HepG2 (cell line): ENCODE results near the gene CCDC178. TPM values are rescaled to one million over a fixed set of nuclear protein-coding genes. Genes with fewer than 3 reads are reported as not detected.

ENCODE experiments used
- ATAC-seq: fragments of 200-7000 bp; cut with Tn5 transposase; 3 replicates; pipeline ENCODE4 v1.9.1; 2020; ENCODE audit warnings: mild to moderate bottlenecking, moderate library complexity
- BruUV-seq: library from RNA; stranded (reverse); fragments of 400-500 nt; replicated peaks from 2 replicates; lab custom pipeline; 2021; lab: Mats Ljungman, UMichigan
- CTCF ChIA-PET: fragments of 300-600 bp; formaldehyde crosslinking; extraction: SDS; loops from one replicate; lab custom pipeline; 2021; ENCODE audit warnings: low total read pairs, inconsistent platforms, low intra/inter-chr PET ratio; lab: Yijun Ruan, JAX
- POLR2A ChIA-PET: fragments of 350-600 bp; sonication (Branson Sonifier 250); formaldehyde crosslinking; loops from one replicate; lab custom pipeline; 2020; ENCODE audit warnings: antibody characterized with exemption, inconsistent platforms; lab: Yijun Ruan, JAX
- DNase-seq: peaks from one replicate; pipeline ENCODE4 v3.0.0-alpha.2; 2015; ENCODE audit warnings: low spot score
- FAIRE-seq: peaks from 3 replicates; lab custom pipeline; 2011; peaks lifted over from hg19 to GRCh38; lab: Jason Lieb, UNC
- H2AFZ ChIP-seq: one replicate; pipeline ENCODE4 v1.6.1; 2011; ENCODE audit warnings: low read length, inconsistent platforms
- H3K27ac ChIP-seq: fragments of 300-600 bp; 3 replicates; pipeline ENCODE4 v1.8.0; 2011; ENCODE audit warnings: mixed run types, mild to moderate bottlenecking, mixed read lengths, low read length, inconsistent platforms; ENCODE audit not compliant: insufficient read depth; ENCODE audit errors: extremely low read length
- H3K27me3 ChIP-seq, 2 experiments: fragments of 200-600 bp in 1 of 2; 2 replicates in 1 of 2; 3 replicates in 1 of 2; pipeline versions ENCODE4 v1.6.0 to v1.8.0; 2011; ENCODE audit warnings: low read length in 2 of 2, mild to moderate bottlenecking in 2 of 2, moderate library complexity in 2 of 2, inconsistent platforms in 1 of 2; ENCODE audit not compliant: insufficient read depth in 2 of 2, control insufficient read depth in 1 of 2
- H3K36me3 ChIP-seq, 2 experiments: fragments of 200-600 bp in 1 of 2; replicated peaks in 1 of 2; 2 replicates in 1 of 2; 3 replicates in 1 of 2; pipeline versions ENCODE4 v1.5.1 to v1.8.0; 2011; ENCODE audit warnings: low read length in 2 of 2, inconsistent platforms in 1 of 2; ENCODE audit not compliant: insufficient read depth in 2 of 2, control insufficient read depth in 1 of 2
- H3K4me1 ChIP-seq: 2 replicates; pipeline ENCODE4 v1.5.1; 2012; ENCODE audit warnings: low read length, inconsistent platforms; ENCODE audit not compliant: insufficient read depth
- H3K4me2 ChIP-seq: 2 replicates; pipeline ENCODE4 v1.6.0; 2011; ENCODE audit warnings: low read depth, low read length, inconsistent platforms
- H3K4me3 ChIP-seq, 3 experiments: fragments of 200-600 bp in 1 of 3; sonication (generic), shearing (Covaris generic) in 1 of 3; replicated peaks in 1 of 3; 2 replicates each; pipeline ENCODE4 v1.5.1; 2011 to 2016; ENCODE audit warnings: low read length in 3 of 3, inconsistent platforms in 2 of 3, low read depth in 2 of 3, mild to moderate bottlenecking in 2 of 3, control low read depth in 1 of 3, mixed read lengths in 1 of 3; ENCODE audit not compliant: insufficient read depth in 1 of 3
- H3K79me2 ChIP-seq: one replicate; pipeline ENCODE4 v1.6.1; 2011; ENCODE audit warnings: low read length, inconsistent platforms; ENCODE audit not compliant: insufficient read depth
- H3K9ac ChIP-seq: 2 replicates; pipeline ENCODE4 v1.6.0; 2011; ENCODE audit warnings: mild to moderate bottlenecking, low read depth, low read length, inconsistent platforms; ENCODE audit not compliant: insufficient read depth
- H3K9me3 ChIP-seq: 2 replicates; pipeline ENCODE4 v1.5.1; 2012; ENCODE audit warnings: mild to moderate bottlenecking, low read length
- H4K20me1 ChIP-seq: 2 replicates; pipeline ENCODE4 v1.6.0; 2011; ENCODE audit warnings: inconsistent platforms, mild to moderate bottlenecking, low read length, moderate library complexity; ENCODE audit not compliant: insufficient read depth
- EP300 ChIP-seq, 3 experiments: sonication (generic) in 1 of 3; formaldehyde crosslinking in 1 of 3; IDR thresholded peaks; 2 replicates each; pipeline versions ENCODE4 v1.5.1 to v1.6.1; 2011 to 2020; ENCODE audit warnings: low read depth in 2 of 3, low read length in 2 of 3, borderline replicate concordance in 1 of 3, improper control_type of control experiment in 1 of 3, mild to moderate bottlenecking in 1 of 3, missing genetic modification reagents in 1 of 3, moderate library complexity in 1 of 3
- GATAD2A ChIP-seq: IDR thresholded peaks from 2 replicates; pipeline ENCODE4 v1.6.1; 2016
- KAT7 ChIP-seq: IDR thresholded peaks from 2 replicates; pipeline ENCODE4 v1.6.1; 2018; ENCODE audit warnings: borderline replicate concordance, missing compliant biosample characterization
- MAZ ChIP-seq, 2 experiments: sonication (generic) in 1 of 2; formaldehyde crosslinking in 1 of 2; IDR thresholded peaks; 2 replicates each; pipeline versions ENCODE4 v1.5.0 to v1.6.1; 2012 to 2020; ENCODE audit warnings: low read depth in 2 of 2, mild to moderate bottlenecking in 2 of 2, borderline replicate concordance in 1 of 2, improper control_type of control experiment in 1 of 2, low read length in 1 of 2, missing genetic modification reagents in 1 of 2, moderate library complexity in 1 of 2
- MIER2 ChIP-seq: IDR thresholded peaks from 2 replicates; pipeline ENCODE4 v1.6.1; 2016; ENCODE audit warnings: missing biosample characterization, missing genetic modification reagents
- YEATS4 ChIP-seq: sonication (generic); formaldehyde crosslinking; IDR thresholded peaks from 2 replicates; pipeline ENCODE4 v1.4.0; 2020; ENCODE audit warnings: missing genetic modification reagents, borderline replicate concordance
- ZFP36L1 ChIP-seq: sonication (generic); formaldehyde crosslinking; IDR thresholded peaks from 2 replicates; pipeline ENCODE4 v1.8.0; 2022; ENCODE audit warnings: mild to moderate bottlenecking, missing genetic modification reagents, moderate library complexity
- WGBS: methylation state at CpG from one replicate; pipeline ENCODE4 v1.1.6; 2017; ENCODE audit warnings: low lambda C conversion rate; 5-methylcytosine and 5-hydroxymethylcytosine counted together
- in situ Hi-C: cut with HindIII; loops from 2 replicates; pipeline ENCODE4 v1.10.0; 2017; ENCODE audit warnings: low pct_unique_long_range_greater_than_20kb; ENCODE audit not compliant: extremely low pct_ligation_motif_present
- intact Hi-C: fragments of 100-400 bp; cut with micrococcal nuclease; formaldehyde crosslinking; loops from one replicate; pipeline ENCODE4 v1.10.0; 2022; ENCODE audit not compliant: unreplicated experiment
- polyA plus RNA-seq, 8 experiments: library from polyadenylated mRNA; depleted of rRNA in 3 of 8; stranded (reverse) in 7 of 8; unstranded in 1 of 8; fragments of >200 nt; fragmentation: Illumina TruSeq in 4 of 8; extraction: Trizol in 4 of 8; gene quantifications; 2 replicates each; pipeline versions ENCODE4 v1.2.1 to v1.2.3, GENCODE V29; 2011 to 2016; ENCODE audit warnings: low read depth in 4 of 8, missing spikeins in 1 of 8, mixed read lengths in 1 of 8; ENCODE audit not compliant: insufficient read depth in 1 of 8
- total RNA-seq, 5 experiments: library from RNA; depleted of rRNA; stranded (reverse); fragments of >200 nt; fragmentation: Illumina TruSeq; extraction: Trizol; gene quantifications; 2 replicates each; pipeline ENCODE4 v1.2.3, GENCODE V29; 2016; ENCODE audit warnings: low read depth in 1 of 5
- TF ChIP-seq, protein P1 (sequence below): sonication (generic); formaldehyde crosslinking; conservative IDR thresholded peaks from 2 replicates; pipeline ENCODE4 v1.8.0; 2022; ENCODE audit warnings: low read depth, missing genetic modification reagents
- TF ChIP-seq, protein P2 (sequence below): sonication (generic); formaldehyde crosslinking; IDR thresholded peaks from 2 replicates; pipeline ENCODE4 v1.9.0; 2021; ENCODE audit warnings: missing genetic modification reagents, borderline replicate concordance
- TF ChIP-seq, protein P3 (sequence below): sonication (generic); formaldehyde crosslinking; IDR thresholded peaks from 2 replicates; pipeline ENCODE4 v1.8.1; 2023; ENCODE audit warnings: mild to moderate bottlenecking, missing genetic modification reagents

Gene CCDC178
- total and polyA plus RNA-seq, 2 of the 13 experiments (the other 11 are each of a cell fraction or from before 2014, with no cell fraction given) = not detected

DNA sequence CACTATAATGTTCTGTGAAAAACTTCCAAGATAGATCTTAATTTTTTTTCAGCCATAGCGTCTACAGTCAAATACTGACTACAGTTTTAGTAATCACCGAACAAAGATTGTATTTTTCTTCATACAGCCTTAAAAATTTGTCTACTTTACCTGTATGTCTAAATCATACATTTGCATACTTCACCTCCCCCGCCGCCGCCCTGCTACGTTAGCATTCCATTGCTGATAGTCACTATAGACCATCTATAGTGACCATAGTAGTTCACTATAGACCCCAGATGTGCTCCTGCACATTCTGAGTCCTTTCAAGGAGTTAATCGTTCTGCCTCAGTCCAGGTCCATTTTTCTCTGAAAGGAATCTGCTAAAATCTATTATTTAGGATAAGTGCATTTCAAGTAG, 325.0 kb downstream of the CCDC178 start:
- FAIRE-seq (no peak), ATAC-seq (no peak)
- in situ Hi-C loops = no loop called here

DNA sequence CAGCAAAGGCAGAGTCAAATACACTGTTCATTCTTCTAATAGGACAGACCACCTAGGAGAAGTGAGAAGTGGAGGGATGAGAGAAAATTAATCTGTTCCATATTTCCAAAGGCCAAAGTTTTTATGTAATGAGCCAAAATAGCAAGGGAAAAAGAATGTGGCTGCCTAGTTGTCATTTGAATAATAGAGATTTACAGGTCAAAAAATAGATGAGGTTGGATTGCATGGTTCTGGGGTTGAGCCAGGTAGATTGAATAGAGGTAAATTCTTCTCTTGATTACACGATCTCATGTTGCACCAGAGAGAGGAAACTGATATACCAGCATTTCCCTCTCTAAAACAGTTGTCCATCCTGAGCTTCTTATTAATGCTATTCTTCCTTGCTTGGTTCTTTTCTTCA, 325.8 kb downstream of the CCDC178 start:
- CTCF ChIA-PET = no interaction called here
- no peak overlapping the region for H3K9ac ChIP-seq
- no peaks in the 10 kb centered on the region for H3K4me1 ChIP-seq
- in situ Hi-C loops = no loop called here
- no peak overlapping the region for H3K4me3 ChIP-seq
- no peak overlapping the region for H2AFZ ChIP-seq
- 0% methylated on average over 1 of the region's 1 CpG for WGBS
- H3K9me3 ChIP-seq = no peaks in the 10 kb centered on the region
- no peak overlapping the region for H3K4me2 ChIP-seq
- H3K79me2 ChIP-seq = no peaks in the 10 kb centered on the region
- no TSS peak for BruUV-seq
- no peaks in the 10 kb centered on the region for H3K27me3 ChIP-seq
- ATAC-seq = no peak
- no peak for DNase-seq
- FAIRE-seq = no peak
- no peak overlapping the region for H3K27ac ChIP-seq
- intact Hi-C loops = no loop called here
- H3K36me3 ChIP-seq = no peaks in the 10 kb centered on the region
- H4K20me1 ChIP-seq = no peaks in the 10 kb centered on the region
- POLR2A ChIA-PET = no interaction called here
- TF ChIP-seq MIER2 (CRISPR knock-in tag) (no peak), GATAD2A (CRISPR knock-in tag) (no peak), EP300 (IDR thresholded peaks at IDR 0.05; ENCODE audit: low read depth in 2 of 2, low read length in 2 of 2) (no peak), EP300 (CRISPR knock-in tag; IDR thresholded peaks at IDR 0.05; ENCODE audit: borderline replicate concordance) (no peak), MAZ (IDR thresholded peaks at IDR 0.05; ENCODE audit: borderline replicate concordance, low read depth, low read length) (no peak), MAZ (CRISPR knock-in tag; IDR thresholded peaks at IDR 0.05; ENCODE audit: low read depth) (no peak), KAT7 (CRISPR knock-in tag) (no peak), ZFP36L1 (CRISPR knock-in tag) (no peak)
- TF ChIP-seq, protein P1, sequence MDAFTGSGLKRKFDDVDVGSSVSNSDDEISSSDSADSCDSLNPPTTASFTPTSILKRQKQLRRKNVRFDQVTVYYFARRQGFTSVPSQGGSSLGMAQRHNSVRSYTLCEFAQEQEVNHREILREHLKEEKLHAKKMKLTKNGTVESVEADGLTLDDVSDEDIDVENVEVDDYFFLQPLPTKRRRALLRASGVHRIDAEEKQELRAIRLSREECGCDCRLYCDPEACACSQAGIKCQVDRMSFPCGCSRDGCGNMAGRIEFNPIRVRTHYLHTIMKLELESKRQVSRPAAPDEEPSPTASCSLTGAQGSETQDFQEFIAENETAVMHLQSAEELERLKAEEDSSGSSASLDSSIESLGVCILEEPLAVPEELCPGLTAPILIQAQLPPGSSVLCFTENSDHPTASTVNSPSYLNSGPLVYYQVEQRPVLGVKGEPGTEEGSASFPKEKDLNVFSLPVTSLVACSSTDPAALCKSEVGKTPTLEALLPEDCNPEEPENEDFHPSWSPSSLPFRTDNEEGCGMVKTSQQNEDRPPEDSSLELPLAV = no peak
- TF ChIP-seq, protein P2, sequence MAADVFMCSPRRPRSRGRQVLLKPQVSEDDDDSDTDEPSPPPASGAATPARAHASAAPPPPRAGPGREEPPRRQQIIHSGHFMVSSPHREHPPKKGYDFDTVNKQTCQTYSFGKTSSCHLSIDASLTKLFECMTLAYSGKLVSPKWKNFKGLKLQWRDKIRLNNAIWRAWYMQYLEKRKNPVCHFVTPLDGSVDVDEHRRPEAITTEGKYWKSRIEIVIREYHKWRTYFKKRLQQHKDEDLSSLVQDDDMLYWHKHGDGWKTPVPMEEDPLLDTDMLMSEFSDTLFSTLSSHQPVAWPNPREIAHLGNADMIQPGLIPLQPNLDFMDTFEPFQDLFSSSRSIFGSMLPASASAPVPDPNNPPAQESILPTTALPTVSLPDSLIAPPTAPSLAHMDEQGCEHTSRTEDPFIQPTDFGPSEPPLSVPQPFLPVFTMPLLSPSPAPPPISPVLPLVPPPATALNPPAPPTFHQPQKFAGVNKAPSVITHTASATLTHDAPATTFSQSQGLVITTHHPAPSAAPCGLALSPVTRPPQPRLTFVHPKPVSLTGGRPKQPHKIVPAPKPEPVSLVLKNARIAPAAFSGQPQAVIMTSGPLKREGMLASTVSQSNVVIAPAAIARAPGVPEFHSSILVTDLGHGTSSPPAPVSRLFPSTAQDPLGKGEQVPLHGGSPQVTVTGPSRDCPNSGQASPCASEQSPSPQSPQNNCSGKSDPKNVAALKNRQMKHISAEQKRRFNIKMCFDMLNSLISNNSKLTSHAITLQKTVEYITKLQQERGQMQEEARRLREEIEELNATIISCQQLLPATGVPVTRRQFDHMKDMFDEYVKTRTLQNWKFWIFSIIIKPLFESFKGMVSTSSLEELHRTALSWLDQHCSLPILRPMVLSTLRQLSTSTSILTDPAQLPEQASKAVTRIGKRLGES (CRISPR knock-in tag) = no peak
- TF ChIP-seq, protein P3, sequence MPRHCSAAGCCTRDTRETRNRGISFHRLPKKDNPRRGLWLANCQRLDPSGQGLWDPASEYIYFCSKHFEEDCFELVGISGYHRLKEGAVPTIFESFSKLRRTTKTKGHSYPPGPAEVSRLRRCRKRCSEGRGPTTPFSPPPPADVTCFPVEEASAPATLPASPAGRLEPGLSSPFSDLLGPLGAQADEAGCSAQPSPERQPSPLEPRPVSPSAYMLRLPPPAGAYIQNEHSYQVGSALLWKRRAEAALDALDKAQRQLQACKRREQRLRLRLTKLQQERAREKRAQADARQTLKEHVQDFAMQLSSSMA = no peak

More for the DNA sequence above, 325.0 kb downstream of the CCDC178 start:
- no peaks in the 10 kb centered on the region for H4K20me1 ChIP-seq
- H3K9me3 ChIP-seq = no peaks in the 10 kb centered on the region
- H3K4me3 ChIP-seq = no peak overlapping the region
- H3K27me3 ChIP-seq = no peaks in the 10 kb centered on the region
- WGBS = 24% methylated on average over 7 of the region's 7 CpGs
- BruUV-seq = no TSS peak
- intact Hi-C loops = no loop called here
- CTCF ChIA-PET = no interaction called here
- POLR2A ChIA-PET = no interaction called here
- DNase-seq = no peak
- TF ChIP-seq YEATS4 (CRISPR knock-in tag) = no peak
- H3K9ac ChIP-seq = no peak overlapping the region
- H3K79me2 ChIP-seq = no peaks in the 10 kb centered on the region
- no peak overlapping the region for H3K27ac ChIP-seq
- H2AFZ ChIP-seq = no peak overlapping the region
- no peaks in the 10 kb centered on the region for H3K36me3 ChIP-seq
- H3K4me2 ChIP-seq = no peak overlapping the region
- H3K4me1 ChIP-seq = no peaks in the 10 kb centered on the region
